Measurements from ENCODE around the gene STK35.

The STK35 gene

GRCh38 chr20:2149507-2149906, 47.9 kb downstream of the STK35 start:
- Histone ChIP-seq H3K4me1 (ENCODE audit: control insufficient read depth in 1 of 2, insufficient read depth in 2 of 2, low read length in 2 of 2) (peaks cover 6 to 14% of the 10 kb centered on the region in 2 donors), H3K27ac (ENCODE audit: low read length) (no peak overlapping the region), H3K27me3 (ENCODE audit: low read depth, low read length) (no peaks in the 10 kb centered on the region), H3K4me3 (ENCODE audit: low read depth in 1 of 2, low read length in 2 of 2) (no peak overlapping the region), H3K36me3 (ENCODE audit: control insufficient read depth in 1 of 2, insufficient read depth in 2 of 2, low read length in 2 of 2) (peaks cover 21 to 33% of the 10 kb centered on the region in 2 donors), H3K9me3 (ENCODE audit: control insufficient read depth in 1 of 2, low read length in 2 of 2) (no peaks in the 10 kb centered on the region)

DNA sequence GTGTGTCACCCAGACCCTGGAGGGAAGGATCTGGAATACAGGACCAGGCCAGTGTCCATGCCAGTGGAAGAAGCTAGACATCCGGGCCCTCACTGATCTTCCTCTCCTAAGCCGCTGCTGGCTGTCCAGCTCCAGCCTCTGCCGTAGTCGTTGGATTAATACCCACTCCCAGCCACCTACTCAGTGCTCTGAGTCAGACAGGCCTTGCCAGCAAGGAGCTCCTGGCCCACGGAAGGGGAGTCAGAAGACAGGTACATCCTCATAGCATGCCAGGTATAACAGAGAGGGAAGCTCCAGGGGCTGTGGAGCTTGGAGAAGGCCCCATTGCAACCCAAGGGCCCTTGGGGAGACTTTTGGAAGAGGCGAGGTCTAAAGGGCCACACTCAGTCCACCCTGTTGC, 49.0 kb downstream of the STK35 start:
- Histone ChIP-seq H3K27ac (ENCODE audit: low read length) (no peak overlapping the region), H3K36me3 (ENCODE audit: control insufficient read depth in 1 of 2, insufficient read depth in 2 of 2, low read length in 2 of 2) (peaks cover 9 to 22% of the 10 kb centered on the region in 2 donors), H3K27me3 (ENCODE audit: low read depth, low read length) (no peaks in the 10 kb centered on the region), H3K4me3 (ENCODE audit: low read depth in 1 of 2, low read length in 2 of 2) (no peak overlapping the region), H3K4me1 (ENCODE audit: control insufficient read depth in 1 of 2, insufficient read depth in 2 of 2, low read length in 2 of 2) (peaks cover 6 to 14% of the 10 kb centered on the region in 2 donors), H3K9me3 (ENCODE audit: control insufficient read depth in 1 of 2, low read length in 2 of 2) (no peaks in the 10 kb centered on the region)

- no peaks in the 10 kb centered on the region for H3K27me3 ChIP-seq (ENCODE audit: low read depth, low read length)
- no peak overlapping the region for H3K27ac ChIP-seq (ENCODE audit: low read length)
Observed at GRCh38 chr20:2151858-2152281, 50.2 kb downstream of the STK35 start.

GRCh38 chr20:2152317-2152716, 50.7 kb downstream of the STK35 start:
- H3K4me3 ChIP-seq (ENCODE audit: low read depth in 1 of 2, low read length in 2 of 2), result no peak overlapping the region
- peaks cover 0 to 12% of the 10 kb centered on the region in 2 donors for H3K36me3 ChIP-seq (ENCODE audit: control insufficient read depth in 1 of 2, insufficient read depth in 2 of 2, low read length in 2 of 2)
- no peaks in the 10 kb centered on the region for H3K9me3 ChIP-seq (ENCODE audit: control insufficient read depth in 1 of 2, low read length in 2 of 2)
- no peak overlapping the region for H3K27ac ChIP-seq (ENCODE audit: low read length)
- H3K4me1 ChIP-seq (ENCODE audit: control insufficient read depth in 1 of 2, insufficient read depth in 2 of 2, low read length in 2 of 2), result peaks cover 6 to 14% of the 10 kb centered on the region in 2 donors
- H3K27me3 ChIP-seq (ENCODE audit: low read depth, low read length), result no peaks in the 10 kb centered on the region

More at GRCh38 chr20:2151858-2152281, 50.2 kb downstream of the STK35 start:
- Histone ChIP-seq H3K4me1 (ENCODE audit: control insufficient read depth in 1 of 2, insufficient read depth in 2 of 2, low read length in 2 of 2) (peaks cover 6 to 14% of the 10 kb centered on the region in 2 donors), H3K4me3 (ENCODE audit: low read depth in 1 of 2, low read length in 2 of 2) (no peak overlapping the region), H3K9me3 (ENCODE audit: control insufficient read depth in 1 of 2, low read length in 2 of 2) (no peaks in the 10 kb centered on the region), H3K36me3 (ENCODE audit: control insufficient read depth in 1 of 2, insufficient read depth in 2 of 2, low read length in 2 of 2) (peaks cover under 1 to 12% of the 10 kb centered on the region in 2 donors)

GRCh38 chr20:2153326-2153725, 51.7 kb downstream of the STK35 start:
- Histone ChIP-seq H3K9me3 (ENCODE audit: control insufficient read depth in 1 of 2, low read length in 2 of 2) (no peaks in the 10 kb centered on the region), H3K4me1 (ENCODE audit: control insufficient read depth in 1 of 2, insufficient read depth in 2 of 2, low read length in 2 of 2) (peaks cover 6 to 14% of the 10 kb centered on the region in 2 donors), H3K27me3 (ENCODE audit: low read depth, low read length) (no peaks in the 10 kb centered on the region), H3K36me3 (ENCODE audit: control insufficient read depth in 1 of 2, insufficient read depth in 2 of 2, low read length in 2 of 2) (peaks cover 0 to 5% of the 10 kb centered on the region in 2 donors), H3K4me3 (ENCODE audit: low read depth in 1 of 2, low read length in 2 of 2) (no peak overlapping the region), H3K27ac (ENCODE audit: low read length) (no peak overlapping the region)

DNA sequence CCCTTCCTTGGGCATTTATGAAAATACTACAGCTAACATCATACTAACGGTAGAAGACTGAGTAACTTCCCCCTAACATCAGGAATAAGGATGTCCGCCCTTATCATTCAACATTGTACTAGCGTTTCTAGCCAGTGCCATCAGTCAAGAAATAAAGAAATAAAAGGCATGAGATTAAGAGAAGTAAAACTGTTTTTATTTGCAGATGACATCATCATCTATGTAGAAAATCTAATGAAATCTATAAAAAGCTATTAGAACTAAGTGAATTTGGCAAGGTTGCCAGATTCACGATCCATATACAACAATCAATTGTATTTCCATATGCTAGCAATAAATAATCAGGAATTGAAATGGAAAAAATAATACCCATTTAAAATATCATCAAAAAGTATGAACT, 54.6 kb downstream of the STK35 start:
- H3K4me3 ChIP-seq (ENCODE audit: low read depth in 1 of 2, low read length in 2 of 2), result no peak overlapping the region
- no peaks in the 10 kb centered on the region for H3K27me3 ChIP-seq (ENCODE audit: low read depth, low read length)
- no peaks in the 10 kb centered on the region for H3K9me3 ChIP-seq (ENCODE audit: control insufficient read depth in 1 of 2, low read length in 2 of 2)
- H3K36me3 ChIP-seq (ENCODE audit: control insufficient read depth in 1 of 2, insufficient read depth in 2 of 2, low read length in 2 of 2), result no peaks in the 10 kb centered on the region
- no peak overlapping the region for H3K27ac ChIP-seq (ENCODE audit: low read length)
- H3K4me1 ChIP-seq (ENCODE audit: control insufficient read depth in 1 of 2, insufficient read depth in 2 of 2, low read length in 2 of 2), result peaks cover 6 to 12% of the 10 kb centered on the region in 2 donors

DNA sequence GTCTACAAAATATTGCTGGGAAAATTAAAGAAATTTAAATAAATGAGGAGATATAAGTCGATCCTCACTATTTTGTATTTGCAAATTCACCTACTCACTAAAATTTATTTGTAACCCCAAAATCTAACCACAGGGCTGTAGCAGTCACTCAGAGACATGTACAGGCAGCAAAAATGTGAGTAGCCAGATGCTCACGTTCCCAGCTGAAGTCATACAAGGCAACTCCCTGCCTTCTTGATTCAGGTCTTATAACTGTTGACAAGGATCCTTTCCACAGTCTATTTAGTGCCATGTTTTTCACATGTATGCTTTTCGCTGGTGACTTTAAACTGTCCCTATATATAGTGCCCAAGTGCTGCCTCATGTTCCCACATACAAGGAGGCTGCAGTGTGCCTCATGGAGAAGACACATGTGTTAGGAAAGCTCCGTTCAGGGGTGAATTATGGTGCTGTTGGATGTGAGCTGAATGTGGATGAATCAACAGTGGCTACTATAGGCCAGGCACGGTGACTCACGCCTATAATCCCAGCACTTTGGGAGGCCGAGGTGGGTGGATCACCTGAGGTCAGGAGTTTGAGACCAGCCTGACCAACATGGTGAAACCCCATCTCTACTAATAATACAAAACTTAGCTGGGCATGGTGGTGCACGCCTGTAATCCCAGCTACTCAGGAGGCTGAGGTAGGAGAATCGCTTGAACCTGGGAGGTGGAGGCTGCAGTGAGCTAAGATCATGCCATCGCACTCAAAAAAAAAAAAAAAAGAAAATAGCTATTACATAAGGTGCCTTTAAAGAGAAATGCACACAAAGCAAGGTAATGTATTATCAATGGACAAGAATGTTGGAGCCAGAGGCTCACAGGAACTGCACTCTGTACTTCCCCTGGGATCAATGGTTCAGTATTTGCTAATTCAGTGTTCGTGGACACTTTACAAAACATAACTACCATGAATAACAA, 55.3 kb downstream of the STK35 start:
- Histone ChIP-seq H3K27me3 (ENCODE audit: low read depth, low read length) (no peaks in the 10 kb centered on the region), H3K9me3 (ENCODE audit: control insufficient read depth in 1 of 2, low read length in 2 of 2) (no peaks in the 10 kb centered on the region), H3K27ac (ENCODE audit: low read length) (no peak overlapping the region), H3K36me3 (ENCODE audit: control insufficient read depth in 1 of 2, insufficient read depth in 2 of 2, low read length in 2 of 2) (no peaks in the 10 kb centered on the region), H3K4me1 (ENCODE audit: control insufficient read depth in 1 of 2, insufficient read depth in 2 of 2, low read length in 2 of 2) (peaks cover 5% of the 10 kb centered on the region in 2 donors), H3K4me3 (ENCODE audit: low read depth in 1 of 2, low read length in 2 of 2) (no peak overlapping the region)

DNA sequence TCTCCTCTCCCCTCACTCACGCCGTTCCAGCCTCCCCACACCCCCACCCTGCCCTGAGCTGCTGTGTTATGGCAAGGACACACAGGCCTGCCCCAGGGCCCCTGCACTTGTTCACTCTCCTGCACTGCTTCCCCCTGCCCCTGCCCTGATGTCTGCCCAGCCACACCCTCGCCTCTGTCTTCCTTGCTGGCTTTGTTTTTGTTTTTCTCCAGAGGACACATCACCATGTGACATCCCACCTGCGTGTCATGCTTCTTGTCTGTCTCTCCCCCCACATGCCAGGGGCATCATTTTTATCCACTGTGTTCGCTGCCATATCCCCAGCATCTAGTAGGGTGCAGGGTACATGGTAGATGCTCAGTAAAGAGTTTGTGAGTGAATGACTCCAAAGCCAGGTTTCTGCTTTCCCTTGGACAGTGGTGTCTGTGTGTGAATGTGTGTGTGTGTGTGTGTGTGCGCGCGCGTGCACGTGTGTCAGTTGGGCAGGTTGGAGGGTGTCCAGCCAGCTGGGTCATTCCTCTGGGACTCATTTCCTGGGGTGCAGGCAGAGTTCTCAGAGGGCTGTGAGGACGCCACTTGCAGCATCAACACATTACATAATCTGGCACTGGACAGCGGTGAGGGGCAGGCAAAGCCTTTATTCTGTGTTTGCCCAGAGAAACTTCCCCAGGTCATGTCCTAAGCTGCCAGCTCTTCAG, 60.6 kb downstream of the STK35 start:
- Histone ChIP-seq H3K4me3 (ENCODE audit: low read depth in 1 of 2, low read length in 2 of 2) (no peak overlapping the region), H3K9me3 (ENCODE audit: control insufficient read depth in 1 of 2, low read length in 2 of 2) (no peaks in the 10 kb centered on the region), H3K27ac (ENCODE audit: low read length) (no peak overlapping the region), H3K36me3 (ENCODE audit: control insufficient read depth in 1 of 2, insufficient read depth in 2 of 2, low read length in 2 of 2) (no peaks in the 10 kb centered on the region), H3K27me3 (ENCODE audit: low read depth, low read length) (no peaks in the 10 kb centered on the region), H3K4me1 (ENCODE audit: control insufficient read depth in 1 of 2, insufficient read depth in 2 of 2, low read length in 2 of 2) (no peaks in the 10 kb centered on the region)

DNA sequence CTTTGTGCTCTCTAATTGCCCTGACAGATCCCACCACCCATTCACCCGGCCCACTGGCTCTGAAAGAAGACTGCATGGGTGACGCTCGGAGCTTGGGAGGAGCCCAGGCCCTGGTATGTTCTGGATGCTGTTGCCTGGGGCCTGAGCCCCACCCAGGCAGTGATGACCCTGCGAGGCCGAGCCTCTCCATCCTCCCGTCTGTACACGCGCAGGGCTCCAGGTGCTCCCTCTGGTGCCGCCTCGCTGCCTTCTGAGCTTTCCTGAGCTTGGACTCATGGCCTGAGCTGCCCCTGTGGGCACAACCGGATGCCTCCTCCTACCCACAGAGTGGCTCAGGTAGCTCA, 61.2 kb downstream of the STK35 start:
- no peak overlapping the region for H3K4me3 ChIP-seq (ENCODE audit: low read depth in 1 of 2, low read length in 2 of 2)

DNA sequence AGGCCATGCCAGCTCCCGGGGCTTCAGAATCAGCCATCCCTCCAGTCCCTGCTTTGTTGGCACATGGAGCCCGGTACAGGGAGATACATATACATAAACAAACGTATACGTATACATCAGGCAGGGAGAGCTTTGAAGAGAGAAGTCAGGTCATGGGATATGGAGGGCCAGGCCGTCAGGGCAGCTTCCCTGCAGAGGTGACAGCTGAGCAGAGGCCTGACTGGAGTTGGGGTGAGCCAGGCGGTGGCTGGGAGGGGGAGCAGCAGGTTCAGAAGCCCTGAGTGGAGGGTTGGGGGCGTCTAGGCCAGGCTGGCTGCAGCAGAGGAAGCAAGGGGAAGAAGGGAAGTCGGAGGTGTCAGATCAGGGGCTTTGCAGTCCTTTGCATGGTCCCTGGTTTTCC, 61.7 kb downstream of the STK35 start:
- no peaks in the 10 kb centered on the region for H3K4me1 ChIP-seq (ENCODE audit: control insufficient read depth in 1 of 2, insufficient read depth in 2 of 2, low read length in 2 of 2)
- no peak overlapping the region for H3K4me3 ChIP-seq (ENCODE audit: low read depth in 1 of 2, low read length in 2 of 2)
- H3K27me3 ChIP-seq (ENCODE audit: low read depth, low read length), result no peaks in the 10 kb centered on the region
- no peaks in the 10 kb centered on the region for H3K9me3 ChIP-seq (ENCODE audit: control insufficient read depth in 1 of 2, low read length in 2 of 2)
- no peak overlapping the region for H3K27ac ChIP-seq (ENCODE audit: low read length)
- no peaks in the 10 kb centered on the region for H3K36me3 ChIP-seq (ENCODE audit: control insufficient read depth in 1 of 2, insufficient read depth in 2 of 2, low read length in 2 of 2)

More for the DNA sequence above, 61.2 kb downstream of the STK35 start:
- Histone ChIP-seq H3K27ac (ENCODE audit: low read length) (no peak overlapping the region), H3K9me3 (ENCODE audit: control insufficient read depth in 1 of 2, low read length in 2 of 2) (no peaks in the 10 kb centered on the region), H3K36me3 (ENCODE audit: control insufficient read depth in 1 of 2, insufficient read depth in 2 of 2, low read length in 2 of 2) (no peaks in the 10 kb centered on the region), H3K27me3 (ENCODE audit: low read depth, low read length) (no peaks in the 10 kb centered on the region), H3K4me1 (ENCODE audit: control insufficient read depth in 1 of 2, insufficient read depth in 2 of 2, low read length in 2 of 2) (no peaks in the 10 kb centered on the region)

DNA sequence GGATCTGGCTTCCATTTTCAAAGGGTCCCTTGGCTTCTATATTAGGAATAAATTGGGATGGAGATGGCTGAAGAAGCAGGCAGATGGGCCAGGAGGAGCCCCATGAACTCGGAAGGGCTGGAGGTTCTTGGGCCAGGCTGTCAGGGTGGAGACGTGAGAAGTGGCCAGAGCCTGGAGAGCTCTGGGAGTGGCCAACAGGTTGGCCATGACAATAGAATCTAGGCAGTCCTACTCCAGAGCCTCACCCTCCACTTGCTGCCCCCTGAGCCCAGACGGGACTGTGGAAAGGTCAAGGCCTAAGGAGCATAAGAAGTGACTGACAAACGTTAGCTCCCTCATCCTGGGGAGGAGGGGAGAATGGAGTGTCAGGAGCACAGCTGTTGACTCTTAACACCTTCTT, 62.1 kb downstream of the STK35 start:
- H3K4me3 ChIP-seq (ENCODE audit: low read depth in 1 of 2, low read length in 2 of 2), result no peak overlapping the region
- no peaks in the 10 kb centered on the region for H3K9me3 ChIP-seq (ENCODE audit: control insufficient read depth in 1 of 2, low read length in 2 of 2)
- H3K36me3 ChIP-seq (ENCODE audit: control insufficient read depth in 1 of 2, insufficient read depth in 2 of 2, low read length in 2 of 2), result no peaks in the 10 kb centered on the region
- H3K4me1 ChIP-seq (ENCODE audit: control insufficient read depth in 1 of 2, insufficient read depth in 2 of 2, low read length in 2 of 2), result no peaks in the 10 kb centered on the region
- H3K27ac ChIP-seq (ENCODE audit: low read length), result no peak overlapping the region
- no peaks in the 10 kb centered on the region for H3K27me3 ChIP-seq (ENCODE audit: low read depth, low read length)
